Caco-2 (cell line): ENCODE data around the gene UBE2N. TPM values are rescaled to one million over a fixed set of nuclear protein-coding genes. Genes with fewer than 3 reads are reported as not detected.

Experiments used
- BruUV-seq: library from RNA; stranded (reverse); fragments of 400-500 nt; replicated peaks from 2 replicates; lab custom pipeline; 2021; lab: Mats Ljungman, UMichigan
- CTCF ChIA-PET: fragments of 300-600 bp; sonication (Branson Sonifier 250); formaldehyde crosslinking; loops from one replicate; lab custom pipeline; 2022; ENCODE audit warnings: antibody characterized with exemption; lab: Charles Lee
- POLR2A ChIA-PET: fragments of 300-600 bp; sonication (Branson Sonifier 250); formaldehyde crosslinking; loops from one replicate; lab custom pipeline; 2022; ENCODE audit warnings: antibody characterized with exemption; lab: Charles Lee
- DNase-seq, 2 experiments: peaks; one replicate each; pipeline versions ENCODE4 v3.0.0 to v3.0.0-alpha.2; 2020 to 2022
- H3K27me3 ChIP-seq: replicated peaks from 2 replicates; pipeline ENCODE4 v1.6.0; 2011; ENCODE audit warnings: low read length; ENCODE audit not compliant: control insufficient read depth, insufficient read depth
- H3K36me3 ChIP-seq: 2 replicates; pipeline ENCODE4 v1.5.1; 2011; ENCODE audit warnings: low read length; ENCODE audit not compliant: control insufficient read depth, insufficient read depth
- H3K4me1 ChIP-seq: fragments of 250-450 bp; sonication (Bioruptor Pico); 2 replicates; pipeline ENCODE4 v1.5.1; 2020; ENCODE audit warnings: mild to moderate bottlenecking
- H3K4me3 ChIP-seq: 2 replicates; pipeline ENCODE4 v1.5.1; 2011; ENCODE audit warnings: low read depth, mild to moderate bottlenecking, control low read depth, low read length
- H3K9me3 ChIP-seq: fragments of 250-450 bp; sonication (Bioruptor Pico); 2 replicates; pipeline ENCODE4 v1.5.1; 2020; ENCODE audit warnings: mild to moderate bottlenecking, moderate library complexity
- H3K27ac Mint-ChIP-seq: one replicate; pipeline ENCODE4 v1.8.0; 2022; ENCODE audit warnings: mixed read lengths; ENCODE audit not compliant: unreplicated experiment
- H3K27me3 Mint-ChIP-seq: one replicate; pipeline ENCODE4 v1.8.0; 2022; ENCODE audit warnings: mixed read lengths; ENCODE audit not compliant: insufficient read depth, unreplicated experiment
- H3K36me3 Mint-ChIP-seq: one replicate; pipeline ENCODE4 v1.8.0; 2022; ENCODE audit warnings: mild to moderate bottlenecking, mixed read lengths; ENCODE audit not compliant: insufficient read depth, unreplicated experiment
- H3K4me1 Mint-ChIP-seq: one replicate; pipeline ENCODE4 v1.8.0; 2022; ENCODE audit warnings: low read depth, mixed read lengths; ENCODE audit not compliant: unreplicated experiment
- H3K4me3 Mint-ChIP-seq: one replicate; pipeline ENCODE4 v1.8.0; 2022; ENCODE audit warnings: mild to moderate bottlenecking, moderate library complexity, mixed read lengths; ENCODE audit not compliant: unreplicated experiment
- H3K9me3 Mint-ChIP-seq: one replicate; pipeline ENCODE4 v1.8.0; 2022; ENCODE audit warnings: mixed read lengths; ENCODE audit not compliant: unreplicated experiment
- CTCF ChIP-seq, 2 experiments: fragments of 200-600 bp in 1 of 2; IDR thresholded peaks; 1 replicate in 1 of 2; 2 replicates in 1 of 2; pipeline versions ENCODE4 v1.5.1 to v1.8.0; 2011 to 2022; ENCODE audit warnings: antibody characterized with exemption in 1 of 2, control low read depth in 1 of 2, inconsistent platforms in 1 of 2, low read depth in 1 of 2, low read length in 1 of 2, mild to moderate bottlenecking in 1 of 2, moderate library complexity in 1 of 2; ENCODE audit not compliant: insufficient read depth in 1 of 2, severe bottlenecking in 1 of 2, unreplicated experiment in 1 of 2
- intact Hi-C: fragments of 100-400 bp; cut with micrococcal nuclease; formaldehyde crosslinking; loops from one replicate; pipeline ENCODE4 v1.10.0; 2022; ENCODE audit not compliant: unreplicated experiment
- total RNA-seq: library from RNA; stranded (reverse); gene quantifications from 2 replicates; pipeline ENCODE4 v1.2.3, GENCODE V29; 2022

Gene UBE2N
- total RNA-seq, 1 experiment from 2014 or later, result 153 TPM

GRCh38 chr12:93460902-93461301, 19.2 kb upstream of the UBE2N start:
- no peaks in the 10 kb centered on the region for H3K27me3 Mint-ChIP-seq
- H3K27me3 ChIP-seq, result no peaks in the 10 kb centered on the region
- POLR2A ChIA-PET, result no interaction called here
- H3K36me3 ChIP-seq, result no peaks in the 10 kb centered on the region
- H3K36me3 Mint-ChIP-seq, result peaks cover 6% of the 10 kb centered on the region
- H3K4me1 Mint-ChIP-seq, result peaks cover 11% of the 10 kb centered on the region
- BruUV-seq, result no TSS peak
- H3K9me3 Mint-ChIP-seq, result no peaks in the 10 kb centered on the region
- no peaks in the 10 kb centered on the region for H3K9me3 ChIP-seq
- intact Hi-C loops, result no loop called here
- H3K27ac Mint-ChIP-seq, result no peak overlapping the region
- no peak overlapping the region for H3K4me3 Mint-ChIP-seq
- TF ChIP-seq CTCF (IDR thresholded peaks at IDR 0.05; ENCODE audit: insufficient read depth in 1 of 2, low read depth in 1 of 2, low read length in 1 of 2, severe bottlenecking in 1 of 2, unreplicated experiment in 1 of 2), result no peak
- H3K4me1 ChIP-seq, result no peaks in the 10 kb centered on the region
- CTCF ChIA-PET, result no interaction called here
- no peak for DNase-seq
- H3K4me3 ChIP-seq, result no peak overlapping the region

GRCh38 chr12:93460003-93460402, 18.3 kb upstream of the UBE2N start:
- Mint-ChIP-seq H3K27me3 (no peaks in the 10 kb centered on the region), H3K4me3 (no peak overlapping the region), H3K36me3 (peaks cover 6% of the 10 kb centered on the region), H3K9me3 (no peaks in the 10 kb centered on the region), H3K27ac (no peak overlapping the region), H3K4me1 (peaks cover 11% of the 10 kb centered on the region)
- no peak for DNase-seq
- no peaks in the 10 kb centered on the region for H3K4me1 ChIP-seq
- H3K36me3 ChIP-seq, result no peaks in the 10 kb centered on the region
- H3K27me3 ChIP-seq, result no peaks in the 10 kb centered on the region
- ChIA-PET POLR2A (no interaction called here), CTCF (no interaction called here)
- intact Hi-C loops, result no loop called here
- no peak overlapping the region for H3K4me3 ChIP-seq
- TF ChIP-seq CTCF (IDR thresholded peaks at IDR 0.05; ENCODE audit: insufficient read depth in 1 of 2, low read depth in 1 of 2, low read length in 1 of 2, severe bottlenecking in 1 of 2, unreplicated experiment in 1 of 2), result no peak
- no peaks in the 10 kb centered on the region; the same call in 1 of the 2 replicates for H3K9me3 ChIP-seq
- no TSS peak for BruUV-seq

GRCh38 chr12:93459097-93459496, 17.4 kb upstream of the UBE2N start:
- ChIA-PET CTCF (no interaction called here), POLR2A (no interaction called here)
- no peak for DNase-seq
- H3K4me3 Mint-ChIP-seq, result no peak overlapping the region
- Histone ChIP-seq H3K9me3 (no peaks in the 10 kb centered on the region; the same call in 1 of the 2 replicates), H3K36me3 (no peaks in the 10 kb centered on the region), H3K27me3 (no peaks in the 10 kb centered on the region), H3K4me1 (no peaks in the 10 kb centered on the region), H3K4me3 (no peak overlapping the region)
- no TSS peak for BruUV-seq
- H3K9me3 Mint-ChIP-seq, result no peaks in the 10 kb centered on the region
- intact Hi-C loops, result no loop called here
- H3K4me1 Mint-ChIP-seq, result peaks cover 2% of the 10 kb centered on the region
- TF ChIP-seq CTCF (IDR thresholded peaks at IDR 0.05; ENCODE audit: insufficient read depth in 1 of 2, low read depth in 1 of 2, low read length in 1 of 2, severe bottlenecking in 1 of 2, unreplicated experiment in 1 of 2), result no peak
- no peak overlapping the region for H3K27ac Mint-ChIP-seq
- H3K36me3 Mint-ChIP-seq, result peaks cover 6% of the 10 kb centered on the region
- no peaks in the 10 kb centered on the region for H3K27me3 Mint-ChIP-seq
